ENCODE data around the gene CARD11. TPM values are rescaled to one million over a fixed set of nuclear protein-coding genes. Genes with fewer than 3 reads are reported as not detected.

The CARD11 gene
- total and polyA plus RNA-seq, 2 experiments from 2014 or later = 17.7 to 29.0 TPM

DNA sequence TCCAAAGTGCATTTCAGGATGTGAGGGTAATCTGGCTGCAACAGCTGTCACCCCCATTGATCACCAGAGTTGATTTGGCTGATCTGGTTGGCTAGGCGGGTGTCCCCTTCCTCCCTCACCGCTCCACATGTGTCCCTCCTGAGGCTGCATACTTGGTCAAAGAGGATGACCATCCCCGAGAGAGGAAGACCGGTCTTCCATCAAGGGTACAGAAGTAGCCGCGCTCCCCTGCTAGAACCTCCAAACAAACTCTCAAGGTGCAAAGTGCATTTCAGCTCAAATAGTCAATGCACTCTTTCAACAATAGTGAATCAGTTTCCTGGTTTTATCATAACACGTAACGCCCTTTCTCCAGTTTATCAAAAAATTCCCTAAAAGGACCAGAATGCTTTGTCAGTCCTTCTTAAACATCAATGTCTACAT lies 44.6 kb downstream of the CARD11 start:
- no peaks in the 10 kb centered on the region for H3K9me2 ChIP-seq (ENCODE audit: insufficient read depth)
- no peaks in the 10 kb centered on the region for H3F3A ChIP-seq (replicated peaks; ENCODE audit: low read depth)
- H3K4me3 ChIP-seq = no peak overlapping the region
- Mint-ChIP-seq H3K4me1 (peaks cover 4% of the 10 kb centered on the region; the same call in 2 of the 3 replicates), H3K27me3 (ENCODE audit: insufficient read depth, low read depth, poor library complexity) (peaks cover 3% of the 10 kb centered on the region), H3K27ac (no peak overlapping the region), H3K4me3 (no peak overlapping the region), H3K36me3 (ENCODE audit: low read depth) (peaks cover 18% of the 10 kb centered on the region; the same call in 2 of the 3 replicates), H3K9me3 (peaks cover 11% of the 10 kb centered on the region)
- TF ChIP-seq, protein P1, sequence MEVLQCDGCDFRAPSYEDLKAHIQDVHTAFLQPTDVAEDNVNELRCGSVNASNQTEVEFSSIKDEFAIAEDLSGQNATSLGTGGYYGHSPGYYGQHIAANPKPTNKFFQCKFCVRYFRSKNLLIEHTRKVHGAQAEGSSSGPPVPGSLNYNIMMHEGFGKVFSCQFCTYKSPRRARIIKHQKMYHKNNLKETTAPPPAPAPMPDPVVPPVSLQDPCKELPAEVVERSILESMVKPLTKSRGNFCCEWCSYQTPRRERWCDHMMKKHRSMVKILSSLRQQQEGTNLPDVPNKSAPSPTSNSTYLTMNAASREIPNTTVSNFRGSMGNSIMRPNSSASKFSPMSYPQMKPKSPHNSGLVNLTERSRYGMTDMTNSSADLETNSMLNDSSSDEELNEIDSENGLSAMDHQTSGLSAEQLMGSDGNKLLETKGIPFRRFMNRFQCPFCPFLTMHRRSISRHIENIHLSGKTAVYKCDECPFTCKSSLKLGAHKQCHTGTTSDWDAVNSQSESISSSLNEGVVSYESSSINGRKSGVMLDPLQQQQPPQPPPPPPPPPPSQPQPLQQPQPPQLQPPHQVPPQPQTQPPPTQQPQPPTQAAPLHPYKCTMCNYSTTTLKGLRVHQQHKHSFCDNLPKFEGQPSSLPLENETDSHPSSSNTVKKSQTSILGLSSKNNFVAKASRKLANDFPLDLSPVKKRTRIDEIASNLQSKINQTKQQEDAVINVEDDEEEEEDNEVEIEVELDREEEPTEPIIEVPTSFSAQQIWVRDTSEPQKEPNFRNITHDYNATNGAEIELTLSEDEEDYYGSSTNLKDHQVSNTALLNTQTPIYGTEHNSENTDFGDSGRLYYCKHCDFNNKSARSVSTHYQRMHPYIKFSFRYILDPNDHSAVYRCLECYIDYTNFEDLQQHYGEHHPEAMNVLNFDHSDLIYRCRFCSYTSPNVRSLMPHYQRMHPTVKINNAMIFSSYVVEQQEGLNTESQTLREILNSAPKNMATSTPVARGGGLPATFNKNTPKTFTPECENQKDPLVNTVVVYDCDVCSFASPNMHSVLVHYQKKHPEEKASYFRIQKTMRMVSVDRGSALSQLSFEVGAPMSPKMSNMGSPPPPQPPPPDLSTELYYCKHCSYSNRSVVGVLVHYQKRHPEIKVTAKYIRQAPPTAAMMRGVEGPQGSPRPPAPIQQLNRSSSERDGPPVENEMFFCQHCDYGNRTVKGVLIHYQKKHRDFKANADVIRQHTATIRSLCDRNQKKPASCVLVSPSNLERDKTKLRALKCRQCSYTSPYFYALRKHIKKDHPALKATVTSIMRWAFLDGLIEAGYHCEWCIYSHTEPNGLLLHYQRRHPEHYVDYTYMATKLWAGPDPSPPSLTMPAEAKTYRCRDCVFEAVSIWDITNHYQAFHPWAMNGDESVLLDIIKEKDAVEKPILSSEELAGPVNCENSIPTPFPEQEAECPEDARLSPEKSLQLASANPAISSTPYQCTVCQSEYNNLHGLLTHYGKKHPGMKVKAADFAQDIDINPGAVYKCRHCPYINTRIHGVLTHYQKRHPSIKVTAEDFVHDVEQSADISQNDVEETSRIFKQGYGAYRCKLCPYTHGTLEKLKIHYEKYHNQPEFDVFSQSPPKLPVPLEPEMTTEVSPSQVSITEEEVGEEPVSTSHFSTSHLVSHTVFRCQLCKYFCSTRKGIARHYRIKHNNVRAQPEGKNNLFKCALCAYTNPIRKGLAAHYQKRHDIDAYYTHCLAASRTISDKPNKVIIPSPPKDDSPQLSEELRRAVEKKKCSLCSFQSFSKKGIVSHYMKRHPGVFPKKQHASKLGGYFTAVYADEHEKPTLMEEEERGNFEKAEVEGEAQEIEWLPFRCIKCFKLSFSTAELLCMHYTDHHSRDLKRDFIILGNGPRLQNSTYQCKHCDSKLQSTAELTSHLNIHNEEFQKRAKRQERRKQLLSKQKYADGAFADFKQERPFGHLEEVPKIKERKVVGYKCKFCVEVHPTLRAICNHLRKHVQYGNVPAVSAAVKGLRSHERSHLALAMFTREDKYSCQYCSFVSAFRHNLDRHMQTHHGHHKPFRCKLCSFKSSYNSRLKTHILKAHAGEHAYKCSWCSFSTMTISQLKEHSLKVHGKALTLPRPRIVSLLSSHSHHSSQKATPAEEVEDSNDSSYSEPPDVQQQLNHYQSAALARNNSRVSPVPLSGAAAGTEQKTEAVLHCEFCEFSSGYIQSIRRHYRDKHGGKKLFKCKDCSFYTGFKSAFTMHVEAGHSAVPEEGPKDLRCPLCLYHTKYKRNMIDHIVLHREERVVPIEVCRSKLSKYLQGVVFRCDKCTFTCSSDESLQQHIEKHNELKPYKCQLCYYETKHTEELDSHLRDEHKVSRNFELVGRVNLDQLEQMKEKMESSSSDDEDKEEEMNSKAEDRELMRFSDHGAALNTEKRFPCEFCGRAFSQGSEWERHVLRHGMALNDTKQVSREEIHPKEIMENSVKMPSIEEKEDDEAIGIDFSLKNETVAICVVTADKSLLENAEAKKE (CRISPR knock-in tag; IDR thresholded peaks at IDR 0.05) = no peak
- TF ChIP-seq EZH2phosphoT487 (IDR thresholded peaks at IDR 0.05; ENCODE audit: unreplicated experiment) = no peak
- TF ChIP-seq, protein P2, sequence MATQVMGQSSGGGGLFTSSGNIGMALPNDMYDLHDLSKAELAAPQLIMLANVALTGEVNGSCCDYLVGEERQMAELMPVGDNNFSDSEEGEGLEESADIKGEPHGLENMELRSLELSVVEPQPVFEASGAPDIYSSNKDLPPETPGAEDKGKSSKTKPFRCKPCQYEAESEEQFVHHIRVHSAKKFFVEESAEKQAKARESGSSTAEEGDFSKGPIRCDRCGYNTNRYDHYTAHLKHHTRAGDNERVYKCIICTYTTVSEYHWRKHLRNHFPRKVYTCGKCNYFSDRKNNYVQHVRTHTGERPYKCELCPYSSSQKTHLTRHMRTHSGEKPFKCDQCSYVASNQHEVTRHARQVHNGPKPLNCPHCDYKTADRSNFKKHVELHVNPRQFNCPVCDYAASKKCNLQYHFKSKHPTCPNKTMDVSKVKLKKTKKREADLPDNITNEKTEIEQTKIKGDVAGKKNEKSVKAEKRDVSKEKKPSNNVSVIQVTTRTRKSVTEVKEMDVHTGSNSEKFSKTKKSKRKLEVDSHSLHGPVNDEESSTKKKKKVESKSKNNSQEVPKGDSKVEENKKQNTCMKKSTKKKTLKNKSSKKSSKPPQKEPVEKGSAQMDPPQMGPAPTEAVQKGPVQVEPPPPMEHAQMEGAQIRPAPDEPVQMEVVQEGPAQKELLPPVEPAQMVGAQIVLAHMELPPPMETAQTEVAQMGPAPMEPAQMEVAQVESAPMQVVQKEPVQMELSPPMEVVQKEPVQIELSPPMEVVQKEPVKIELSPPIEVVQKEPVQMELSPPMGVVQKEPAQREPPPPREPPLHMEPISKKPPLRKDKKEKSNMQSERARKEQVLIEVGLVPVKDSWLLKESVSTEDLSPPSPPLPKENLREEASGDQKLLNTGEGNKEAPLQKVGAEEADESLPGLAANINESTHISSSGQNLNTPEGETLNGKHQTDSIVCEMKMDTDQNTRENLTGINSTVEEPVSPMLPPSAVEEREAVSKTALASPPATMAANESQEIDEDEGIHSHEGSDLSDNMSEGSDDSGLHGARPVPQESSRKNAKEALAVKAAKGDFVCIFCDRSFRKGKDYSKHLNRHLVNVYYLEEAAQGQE (IDR thresholded peaks at IDR 0.05; ENCODE audit: unreplicated experiment) = no peak
- TF ChIP-seq EZH2 (IDR thresholded peaks at IDR 0.05; ENCODE audit: low read depth, unreplicated experiment) = no peak
- no peak for TF ChIP-seq STAT1 (IDR thresholded peaks at IDR 0.05; ENCODE audit: unreplicated experiment)
- TF ChIP-seq CREB1 (CRISPR knock-in tag; IDR thresholded peaks at IDR 0.05; ENCODE audit: low read depth) = no peak
- TF ChIP-seq ZNF331 (CRISPR knock-in tag; IDR thresholded peaks at IDR 0.05; ENCODE audit: low read depth) = no peak
- TF ChIP-seq, protein P3, sequence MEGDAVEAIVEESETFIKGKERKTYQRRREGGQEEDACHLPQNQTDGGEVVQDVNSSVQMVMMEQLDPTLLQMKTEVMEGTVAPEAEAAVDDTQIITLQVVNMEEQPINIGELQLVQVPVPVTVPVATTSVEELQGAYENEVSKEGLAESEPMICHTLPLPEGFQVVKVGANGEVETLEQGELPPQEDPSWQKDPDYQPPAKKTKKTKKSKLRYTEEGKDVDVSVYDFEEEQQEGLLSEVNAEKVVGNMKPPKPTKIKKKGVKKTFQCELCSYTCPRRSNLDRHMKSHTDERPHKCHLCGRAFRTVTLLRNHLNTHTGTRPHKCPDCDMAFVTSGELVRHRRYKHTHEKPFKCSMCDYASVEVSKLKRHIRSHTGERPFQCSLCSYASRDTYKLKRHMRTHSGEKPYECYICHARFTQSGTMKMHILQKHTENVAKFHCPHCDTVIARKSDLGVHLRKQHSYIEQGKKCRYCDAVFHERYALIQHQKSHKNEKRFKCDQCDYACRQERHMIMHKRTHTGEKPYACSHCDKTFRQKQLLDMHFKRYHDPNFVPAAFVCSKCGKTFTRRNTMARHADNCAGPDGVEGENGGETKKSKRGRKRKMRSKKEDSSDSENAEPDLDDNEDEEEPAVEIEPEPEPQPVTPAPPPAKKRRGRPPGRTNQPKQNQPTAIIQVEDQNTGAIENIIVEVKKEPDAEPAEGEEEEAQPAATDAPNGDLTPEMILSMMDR (conservative IDR thresholded peaks at IDR 0.05; ENCODE audit: low read depth in 2 of 2) = no peak
- TF ChIP-seq ZNF114 (CRISPR knock-in tag; IDR thresholded peaks at IDR 0.05) = no peak
- no peak for TF ChIP-seq POLR2AphosphoS5 (IDR thresholded peaks at IDR 0.05; ENCODE audit: low read depth)
- no peak for TF ChIP-seq NANOG (IDR thresholded peaks at IDR 0.05; ENCODE audit: borderline replicate concordance)
- TF ChIP-seq JUNB (IDR thresholded peaks at IDR 0.05; ENCODE audit: unreplicated experiment) = no peak
- TF ChIP-seq, protein P4, sequence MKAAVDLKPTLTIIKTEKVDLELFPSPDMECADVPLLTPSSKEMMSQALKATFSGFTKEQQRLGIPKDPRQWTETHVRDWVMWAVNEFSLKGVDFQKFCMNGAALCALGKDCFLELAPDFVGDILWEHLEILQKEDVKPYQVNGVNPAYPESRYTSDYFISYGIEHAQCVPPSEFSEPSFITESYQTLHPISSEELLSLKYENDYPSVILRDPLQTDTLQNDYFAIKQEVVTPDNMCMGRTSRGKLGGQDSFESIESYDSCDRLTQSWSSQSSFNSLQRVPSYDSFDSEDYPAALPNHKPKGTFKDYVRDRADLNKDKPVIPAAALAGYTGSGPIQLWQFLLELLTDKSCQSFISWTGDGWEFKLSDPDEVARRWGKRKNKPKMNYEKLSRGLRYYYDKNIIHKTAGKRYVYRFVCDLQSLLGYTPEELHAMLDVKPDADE (IDR thresholded peaks at IDR 0.05) = no peak
- H3K79me2 ChIP-seq (replicated peaks; ENCODE audit: insufficient read depth) = peaks cover 3% of the 10 kb centered on the region; the same call in 1 of the 2 replicates
- no peak overlapping the region for H2AFZ ChIP-seq
- H3K4me2 ChIP-seq = no peak overlapping the region
- ATAC-seq (no peak), DNase-seq (ENCODE audit: low spot score) (no peak)
- no peaks in the 10 kb centered on the region for H3K36me3 ChIP-seq (ENCODE audit: insufficient read depth)
- no peaks in the 10 kb centered on the region for H3K4me1 ChIP-seq (ENCODE audit: insufficient read depth)
- H4K20me1 ChIP-seq (replicated peaks; ENCODE audit: insufficient read depth) = no peaks in the 10 kb centered on the region
- H3K27ac ChIP-seq (ENCODE audit: low read depth) = no peak overlapping the region
- no peaks in the 10 kb centered on the region for H3K27me3 ChIP-seq (ENCODE audit: insufficient read depth)
